GM21515 (cell line): ENCODE results near the gene MARCHF2.
"Not testable (repeated sequence)": the region's sequence is repeated elsewhere in the genome, so short reads cannot be mapped to it uniquely, and the experiment has no call there.

Experiments
- ATAC-seq: cut with Tn5 transposase; IDR thresholded peaks from one replicate; pipeline ENCODE4 v1.9.1; 2021; ENCODE audit not compliant: unreplicated experiment

MARCHF2 gene

GRCh38 chr19:8404391-8405151 is 8.5 kb upstream of the MARCHF2 start:
- ATAC-seq: no peak

GRCh38 chr19:8410718-8411117 is 2.4 kb upstream of the MARCHF2 start:
- ATAC-seq: not testable (repeated sequence)

- no peak for ATAC-seq
Measured at GRCh38 chr19:8413629-8413995, 507 bp downstream of the MARCHF2 start.

- no peak for ATAC-seq
Measured at GRCh38 chr19:8416796-8417195, 3.7 kb downstream of the MARCHF2 start.

- no peak for ATAC-seq
Measured at GRCh38 chr19:8421484-8422461, 8.7 kb downstream of the MARCHF2 start.

- ATAC-seq: no peak
Measured at GRCh38 chr19:8423817-8424223, 10.7 kb downstream of the MARCHF2 start.

- not testable (repeated sequence) for ATAC-seq
Measured at GRCh38 chr19:8425331-8425730, 12.2 kb downstream of the MARCHF2 start.

- ATAC-seq: no peak
Measured at GRCh38 chr19:8426283-8426682, 13.2 kb downstream of the MARCHF2 start.

- ATAC-seq: no peak
Measured at GRCh38 chr19:8429044-8429443, 15.9 kb downstream of the MARCHF2 start.

GRCh38 chr19:8429826-8430225 is 16.7 kb downstream of the MARCHF2 start:
- ATAC-seq: no peak

- no peak for ATAC-seq
Measured at GRCh38 chr19:8430650-8431049, 17.5 kb downstream of the MARCHF2 start.

- no peak for ATAC-seq
Measured at GRCh38 chr19:8438236-8438635, 25.1 kb downstream of the MARCHF2 start.

- no peak for ATAC-seq
Measured at GRCh38 chr19:8441725-8442544, 28.8 kb downstream of the MARCHF2 start.

GRCh38 chr19:8444140-8444676 is 31.1 kb downstream of the MARCHF2 start:
- ATAC-seq: not testable (repeated sequence)

- ATAC-seq: peak; percentile 72
Measured at GRCh38 chr19:8444677-8445487, 31.8 kb downstream of the MARCHF2 start, which contains the start of gene HNRNPM. Gene HNRNPM, plus strand, starts transcription at chr19:8444975. Its CDS starts 24 bp downstream, at chr19:8444999.

- ATAC-seq: peak; percentile 16
Measured at GRCh38 chr19:8445488-8446001, 32.4 kb downstream of the MARCHF2 start.

- no peak for ATAC-seq
Measured at GRCh38 chr19:8446061-8446709, 33.1 kb downstream of the MARCHF2 start.

- no peak for ATAC-seq
Measured at GRCh38 chr19:8449830-8450229, 36.7 kb downstream of the MARCHF2 start.

GRCh38 chr19:8451377-8451776 is 38.3 kb downstream of the MARCHF2 start:
- ATAC-seq: no peak
